NCI-H774 (cell line): Measurements from ENCODE around the gene R3HDM4.
A peak's percentile ranks its signal among the peaks of the same experiment; 100 is the strongest.
"Not testable (repeated sequence)": the region's sequence is repeated elsewhere in the genome, so short reads cannot be mapped to it uniquely, and the experiment has no call there.

Experiments
- DNase-seq: peaks from one replicate; lab custom pipeline; 2025; lab: John Stamatoyannopoulos, UW

Gene R3HDM4

DNA sequence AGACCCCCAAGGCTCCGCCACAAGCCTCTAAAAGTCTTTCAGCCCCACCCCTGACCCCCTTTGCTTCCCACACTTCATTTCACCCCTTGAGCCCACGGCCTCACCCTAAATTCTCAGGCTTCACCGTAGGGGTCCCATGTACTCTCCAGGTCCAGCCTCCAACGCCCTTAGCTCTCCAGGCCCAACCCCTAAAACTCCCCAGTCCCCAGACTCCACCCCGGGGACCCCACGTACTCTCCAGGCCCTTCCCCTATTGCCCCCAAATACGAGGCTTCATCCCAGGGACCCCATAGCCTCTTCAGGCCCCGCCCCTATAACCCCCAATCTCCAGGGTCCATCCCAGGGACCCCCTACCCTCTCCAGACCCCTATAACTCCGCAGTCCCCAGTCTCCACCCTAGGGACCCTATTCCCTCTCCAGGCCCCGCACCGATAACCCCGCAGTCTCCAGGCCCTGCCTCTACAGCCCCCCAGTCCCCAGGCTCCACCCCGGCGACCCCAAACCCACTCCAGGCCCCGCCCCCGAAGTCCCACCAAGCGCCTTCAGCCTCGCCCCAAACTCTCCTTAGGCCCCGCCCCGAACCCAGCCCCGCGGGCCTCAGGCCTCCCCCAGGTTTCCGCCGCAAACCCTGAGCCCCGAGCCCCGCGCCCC is 20.7 kb downstream of the R3HDM4 start:
- no peak for DNase-seq

DNA sequence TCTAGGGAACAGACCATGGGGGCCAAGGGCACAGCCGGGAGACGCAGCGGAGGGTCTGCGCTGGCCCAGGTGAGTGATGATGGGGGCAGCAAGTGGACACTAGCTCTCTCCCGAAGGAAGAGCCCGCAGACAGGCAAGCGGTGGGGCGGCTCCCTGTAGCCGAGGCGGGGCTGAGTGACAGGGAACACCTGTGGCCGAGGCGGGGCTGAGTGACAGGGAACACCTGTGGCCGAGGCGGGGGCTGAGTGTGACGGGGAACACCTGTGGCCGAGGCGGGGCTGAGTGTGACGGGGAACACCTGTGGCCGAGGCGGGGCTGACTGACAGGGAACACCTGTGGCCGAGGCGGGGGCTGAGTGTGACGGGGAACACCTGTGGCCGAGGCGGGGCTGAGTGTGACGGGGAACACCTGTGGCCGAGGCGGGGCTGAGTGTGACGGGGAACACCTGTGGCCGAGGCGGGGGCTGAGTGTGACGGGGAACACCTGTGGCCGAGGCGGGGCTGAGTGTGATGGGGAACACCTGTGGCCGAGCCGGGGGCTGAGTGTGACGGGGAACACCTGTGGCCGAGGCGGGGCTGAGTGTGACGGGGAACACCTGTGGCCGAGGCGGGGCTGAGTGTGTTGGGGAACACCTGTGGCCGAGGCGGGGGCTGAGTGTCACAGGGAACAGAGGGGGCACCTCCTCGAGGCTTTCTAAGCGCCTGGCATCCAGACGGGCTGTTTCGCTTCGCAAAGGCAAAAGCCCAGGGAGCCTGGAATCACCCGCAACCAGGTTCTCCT is 21.4 kb downstream of the R3HDM4 start:
- DNase-seq: not testable (repeated sequence)

DNA sequence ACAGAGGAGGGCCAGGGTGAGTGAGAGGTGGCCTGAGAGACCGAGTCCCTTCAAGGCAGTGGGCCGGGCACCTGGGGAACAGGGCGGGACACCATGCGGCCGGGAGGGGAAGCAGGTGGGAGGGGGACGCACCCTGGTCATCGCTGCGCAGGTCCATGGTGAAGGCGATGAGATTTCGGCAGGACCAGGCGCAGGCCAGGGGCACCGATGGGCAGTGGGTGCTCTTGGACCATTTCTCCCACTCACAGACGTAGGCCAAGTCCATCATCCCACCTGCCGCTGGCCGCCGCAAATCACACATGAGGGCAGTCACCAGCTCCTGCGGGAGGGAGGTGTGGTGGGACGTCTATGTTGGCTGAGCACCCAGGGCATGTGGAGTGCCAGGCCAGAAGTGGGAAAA is 22.2 kb downstream of the R3HDM4 start:
- no peak for DNase-seq

DNA sequence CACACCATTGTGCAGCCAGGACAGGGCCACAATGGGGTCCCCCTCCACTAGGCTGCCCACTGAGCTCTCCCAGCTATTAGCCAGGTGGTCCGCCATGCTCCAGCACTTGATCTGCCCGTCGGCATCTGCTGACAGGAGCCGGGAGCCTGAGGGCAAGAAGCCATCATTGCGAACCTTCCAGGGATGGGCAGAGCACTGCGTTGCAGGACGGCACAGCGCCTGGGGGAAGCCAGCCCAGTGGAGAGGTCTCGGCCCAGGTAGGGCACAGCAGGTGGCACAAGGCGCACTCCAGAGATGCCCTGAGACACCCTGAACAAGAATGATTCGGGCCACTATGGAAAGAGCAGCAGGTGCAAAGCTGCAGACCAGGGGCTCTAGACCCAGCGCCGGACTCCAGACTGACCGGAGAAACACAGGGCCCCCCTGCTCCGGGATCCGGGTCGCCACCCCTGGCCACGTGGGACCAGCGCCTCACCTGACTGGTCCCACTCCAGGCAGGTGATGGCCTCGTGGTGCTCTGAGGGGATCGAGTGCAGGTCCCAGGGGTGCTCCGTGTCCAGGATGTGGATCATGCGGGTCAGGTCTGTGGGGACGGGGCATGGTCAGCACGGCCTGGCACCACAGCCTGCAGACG is 23.2 kb downstream of the R3HDM4 start:
- no peak for DNase-seq

DNA sequence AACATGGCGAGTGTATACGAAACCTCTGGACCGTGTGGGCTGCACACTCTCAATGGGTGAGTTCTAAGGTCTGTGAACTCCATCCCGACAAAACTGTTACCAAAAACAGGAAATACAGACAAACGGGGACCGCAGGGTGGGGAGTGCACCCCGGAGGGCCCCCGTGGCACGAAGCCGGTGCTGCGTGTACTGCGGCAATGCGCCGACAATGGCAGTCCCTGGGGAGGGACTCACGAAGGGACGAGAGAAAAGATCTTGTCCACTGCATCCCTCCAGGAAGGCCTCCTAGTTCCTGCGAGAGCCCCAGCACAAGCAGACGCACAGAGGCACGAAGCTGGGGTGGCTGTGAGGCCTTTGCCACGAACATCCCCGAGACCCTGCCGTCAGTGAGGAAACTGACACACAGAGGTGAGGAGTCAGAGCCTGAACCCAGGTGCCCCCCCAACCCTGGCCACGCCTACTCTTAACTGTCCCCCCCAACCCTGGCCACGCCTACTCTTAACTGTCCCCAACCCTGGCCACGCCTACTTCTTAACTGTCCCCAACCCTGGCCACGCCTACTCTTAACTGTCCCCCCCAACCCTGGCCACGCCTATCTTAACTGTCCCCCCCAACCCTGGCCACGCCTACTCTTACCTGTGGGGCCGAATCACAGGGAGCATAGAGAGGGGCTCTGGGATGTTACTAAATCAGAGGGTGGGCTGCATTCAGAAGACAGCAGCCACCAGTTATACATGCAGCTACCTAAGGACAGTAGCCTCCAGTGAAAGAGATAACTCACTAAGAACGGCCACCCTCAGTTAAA is 24.2 kb downstream of the R3HDM4 start:
- no peak for DNase-seq

DNA sequence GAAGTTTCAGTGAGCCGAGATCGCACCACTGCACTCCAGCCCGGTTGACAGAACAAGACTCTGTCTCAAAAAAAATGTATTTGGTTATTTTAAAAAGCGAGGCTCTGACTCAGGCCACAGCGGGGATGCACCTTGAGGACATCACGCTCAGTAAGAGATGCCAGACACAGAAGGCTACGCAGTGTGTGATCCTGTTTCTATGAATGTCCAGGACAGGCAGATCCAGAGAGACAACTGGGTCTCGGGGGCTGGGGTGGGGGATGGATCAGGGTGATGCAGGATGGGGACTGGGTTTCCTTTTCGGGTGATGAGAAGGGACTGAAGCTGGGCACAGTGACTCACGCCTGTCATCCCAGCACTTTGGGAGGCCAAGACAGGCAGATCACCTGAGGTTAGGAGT is 25.4 kb downstream of the R3HDM4 start:
- DNase-seq: no peak

DNA sequence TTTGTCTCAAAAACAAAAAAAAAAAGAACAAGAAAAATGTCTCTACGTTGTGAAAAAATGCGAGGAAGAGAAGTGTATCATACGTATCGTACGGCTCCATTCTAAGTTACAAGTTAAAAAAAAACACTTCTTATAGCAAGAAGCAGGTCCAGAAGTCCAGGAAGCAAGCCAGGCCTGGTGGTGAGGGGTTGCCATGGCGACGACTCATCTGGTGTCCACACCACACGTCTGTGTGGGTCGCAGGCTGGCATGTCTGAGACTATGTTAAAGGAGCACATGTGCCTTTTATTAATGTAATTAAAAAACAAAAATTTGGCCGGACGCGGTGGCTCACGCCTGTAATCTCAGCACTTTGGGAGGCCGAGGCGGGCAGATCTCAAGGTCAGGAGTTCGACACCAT is 25.9 kb downstream of the R3HDM4 start:
- DNase-seq: no peak

DNA sequence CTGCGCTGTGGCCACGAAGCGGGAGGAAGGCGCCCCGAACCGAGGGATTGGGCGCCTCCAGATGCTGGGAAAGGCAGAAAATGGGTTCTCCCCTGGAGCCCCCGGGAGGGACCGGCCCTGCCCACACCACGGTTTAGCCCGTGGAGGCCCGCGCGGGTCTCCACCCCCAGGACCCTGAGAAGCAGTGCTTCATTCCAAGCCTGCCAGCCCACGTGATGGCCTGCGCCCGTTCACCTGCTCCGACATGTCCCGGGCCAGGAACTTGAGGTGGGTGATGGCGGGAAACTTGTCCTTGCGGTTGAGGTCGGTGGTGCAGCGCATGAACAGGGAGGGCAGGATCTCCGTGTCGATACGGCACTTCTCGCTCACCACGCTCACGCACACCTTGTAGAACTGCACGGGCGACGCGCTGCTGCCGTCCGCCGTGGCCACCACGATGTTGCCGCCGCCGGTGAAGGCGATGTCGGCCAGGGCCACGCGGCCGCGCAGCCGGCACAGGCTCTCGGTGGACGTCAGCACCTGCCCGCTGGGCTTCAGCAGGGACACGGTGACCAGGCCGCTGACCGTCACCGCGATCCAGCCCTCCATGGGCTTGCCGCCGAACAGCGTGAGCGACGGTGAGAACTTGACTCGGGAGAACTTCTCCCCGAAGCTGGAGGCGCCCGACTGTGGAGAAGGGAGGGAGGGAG is 27.3 kb downstream of the R3HDM4 start:
- no peak for DNase-seq

DNA sequence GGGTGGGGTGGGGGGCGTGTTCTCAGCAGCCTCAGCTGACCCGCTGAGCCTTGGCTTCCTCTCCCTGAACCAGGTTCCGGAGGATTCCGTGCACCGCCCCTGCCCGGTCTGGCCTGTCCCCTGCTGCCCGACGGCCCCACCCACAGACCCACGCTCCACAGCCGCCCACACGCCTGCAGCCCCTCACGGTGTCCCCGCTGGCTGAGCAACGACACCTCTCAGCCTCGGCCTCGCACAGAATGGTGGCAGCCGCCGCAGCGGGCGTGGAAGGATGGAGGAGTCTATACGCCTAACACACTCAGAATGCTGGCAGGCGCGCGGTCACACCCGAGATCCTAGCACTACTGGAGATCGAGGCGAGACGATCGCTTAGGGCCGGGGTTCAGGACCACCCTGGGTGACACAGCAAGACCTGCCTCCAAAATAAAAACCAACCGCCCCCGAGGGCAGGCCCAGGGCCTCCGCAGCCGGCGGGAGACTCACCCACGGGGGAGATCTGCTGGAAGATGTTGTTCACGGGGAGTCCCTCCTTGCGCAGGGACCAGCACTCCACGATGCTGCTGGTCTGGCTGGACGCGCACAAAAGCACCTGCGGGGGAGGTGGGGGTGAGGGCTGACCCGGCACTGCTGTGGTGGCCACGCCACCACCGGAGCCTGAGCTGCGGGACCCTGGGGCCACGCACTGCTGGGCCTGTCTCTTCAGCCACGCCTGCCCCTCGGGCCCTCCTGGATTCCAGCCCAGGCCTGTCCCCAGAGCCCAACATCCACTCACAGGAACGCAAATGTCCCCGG is 28.4 kb downstream of the R3HDM4 start:
- no peak for DNase-seq

DNA sequence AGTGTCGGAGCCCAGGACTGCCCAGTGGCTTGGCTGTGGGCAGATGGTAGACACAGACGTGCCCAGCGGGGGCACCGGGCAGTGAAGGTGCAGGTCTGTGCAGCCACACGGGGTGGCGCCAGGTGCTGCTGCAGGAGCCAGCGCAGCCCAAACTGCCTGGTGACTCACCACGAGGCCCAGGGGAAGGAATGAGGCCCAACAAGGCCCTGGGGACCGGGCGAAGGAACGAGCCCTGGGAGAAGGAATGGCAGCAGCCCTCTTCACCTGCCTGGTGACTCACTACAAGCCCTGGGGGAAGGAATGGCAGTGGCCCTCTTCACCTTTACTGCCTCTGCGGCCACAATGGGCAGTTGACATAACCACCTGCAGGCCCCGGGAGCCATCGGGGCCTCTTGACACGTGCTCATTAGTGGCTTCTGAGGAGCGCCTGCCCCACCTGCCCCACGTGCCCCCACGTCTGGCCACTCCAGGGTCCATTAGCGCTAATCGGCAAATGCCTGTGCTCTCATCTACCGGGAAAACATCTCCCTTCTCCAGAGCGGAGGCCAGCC is 29.3 kb downstream of the R3HDM4 start:
- peak; percentile 55 for DNase-seq

DNA sequence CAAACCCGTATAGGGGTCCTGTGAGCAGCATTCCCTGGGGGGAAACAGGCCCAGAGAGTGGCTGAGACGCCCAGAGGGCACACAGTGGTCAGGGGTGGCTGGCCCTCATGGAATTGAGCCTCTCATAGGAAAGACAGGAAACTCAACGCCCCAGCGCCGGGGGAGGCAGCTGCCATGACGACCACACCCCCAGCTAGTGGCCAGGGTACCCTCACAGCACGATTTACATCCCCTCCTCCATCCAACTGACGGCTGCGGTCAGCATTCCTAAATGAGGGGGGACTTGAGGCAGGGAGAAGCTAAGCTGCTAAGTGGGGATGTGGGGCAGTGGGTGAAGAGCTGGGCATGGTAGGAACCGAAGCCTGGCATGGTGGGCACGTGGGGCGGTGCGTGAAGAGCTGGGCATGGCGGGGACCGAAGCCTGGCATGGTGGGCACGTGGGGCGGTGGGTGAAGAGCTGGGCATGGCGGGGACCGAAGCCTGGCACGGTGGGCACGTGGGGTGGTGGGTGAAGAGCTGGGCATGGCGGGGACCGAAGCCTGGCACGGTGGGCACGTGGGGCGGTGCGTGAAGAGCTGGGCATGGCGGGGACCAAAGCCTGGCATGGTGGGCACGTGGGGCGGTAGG is 30.0 kb downstream of the R3HDM4 start:
- DNase-seq: no peak

DNA sequence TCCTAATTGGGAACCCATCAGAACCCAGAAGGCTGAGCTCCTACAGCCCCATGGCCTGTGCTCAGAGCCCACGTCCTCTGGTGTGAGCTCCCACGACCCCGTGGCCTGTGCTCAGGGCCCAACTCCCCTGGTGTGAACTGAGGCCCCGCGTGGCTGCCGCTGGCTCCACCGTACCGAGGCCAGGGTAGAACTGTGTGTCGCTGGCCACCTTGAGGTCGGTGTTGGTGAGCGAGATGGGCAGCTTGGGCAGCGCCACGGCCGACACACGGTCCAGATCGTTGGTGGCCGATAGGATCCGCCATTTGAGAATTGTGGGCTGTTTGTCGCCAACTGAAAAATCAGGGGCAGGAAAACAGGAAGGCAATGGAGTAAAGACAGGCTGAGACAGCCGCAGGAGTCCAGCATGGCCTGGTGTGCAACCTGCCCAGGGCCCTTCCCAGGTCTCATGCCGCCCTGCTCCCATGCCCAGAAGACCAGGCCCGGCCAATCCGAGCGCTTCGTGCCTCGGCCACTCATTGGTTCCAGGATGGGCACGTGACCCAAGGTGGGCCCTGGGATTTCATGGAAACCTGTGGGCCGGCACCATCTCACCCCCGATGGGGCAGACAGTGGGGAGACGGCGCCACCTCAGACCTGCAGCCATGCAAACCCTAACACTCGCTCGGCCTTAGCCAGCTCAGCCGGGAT is 31.5 kb downstream of the R3HDM4 start:
- DNase-seq: no peak

DNA sequence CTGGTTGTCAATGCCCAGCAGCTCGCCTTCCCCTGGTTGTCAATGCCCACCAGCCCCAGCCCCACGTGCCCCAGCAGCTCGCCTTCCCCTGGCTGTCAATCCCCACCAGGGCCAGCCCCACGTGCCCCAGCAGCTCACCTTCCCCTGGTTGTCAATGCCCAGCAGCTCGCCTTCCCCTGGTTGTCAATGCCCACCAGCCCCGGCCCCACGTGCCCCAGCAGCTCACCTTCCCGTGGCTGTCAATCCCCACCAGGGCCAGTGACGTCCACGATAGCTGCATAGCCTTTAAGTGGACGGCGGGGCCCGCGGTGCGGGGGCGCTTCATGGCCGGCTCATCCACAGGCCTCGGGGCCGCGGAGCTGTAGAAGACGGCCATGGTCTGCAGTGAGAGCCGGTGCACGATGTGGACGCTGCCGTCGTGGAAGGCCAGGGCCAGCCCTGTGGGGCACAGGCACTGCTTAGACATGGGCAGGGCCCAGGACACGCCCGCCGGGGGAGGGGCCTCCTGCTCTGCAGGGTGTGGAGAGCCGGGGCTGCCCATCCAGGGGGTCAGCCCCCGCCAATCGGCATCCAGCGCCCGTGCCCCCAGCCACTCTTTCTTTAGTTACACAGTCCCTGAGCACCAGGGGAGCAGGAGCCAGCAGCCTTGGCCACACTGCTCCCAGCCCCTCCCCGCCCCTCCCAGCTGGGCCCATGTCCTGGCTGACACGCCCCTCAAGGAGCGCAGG is 33.1 kb downstream of the R3HDM4 start:
- DNase-seq: no peak

DNA sequence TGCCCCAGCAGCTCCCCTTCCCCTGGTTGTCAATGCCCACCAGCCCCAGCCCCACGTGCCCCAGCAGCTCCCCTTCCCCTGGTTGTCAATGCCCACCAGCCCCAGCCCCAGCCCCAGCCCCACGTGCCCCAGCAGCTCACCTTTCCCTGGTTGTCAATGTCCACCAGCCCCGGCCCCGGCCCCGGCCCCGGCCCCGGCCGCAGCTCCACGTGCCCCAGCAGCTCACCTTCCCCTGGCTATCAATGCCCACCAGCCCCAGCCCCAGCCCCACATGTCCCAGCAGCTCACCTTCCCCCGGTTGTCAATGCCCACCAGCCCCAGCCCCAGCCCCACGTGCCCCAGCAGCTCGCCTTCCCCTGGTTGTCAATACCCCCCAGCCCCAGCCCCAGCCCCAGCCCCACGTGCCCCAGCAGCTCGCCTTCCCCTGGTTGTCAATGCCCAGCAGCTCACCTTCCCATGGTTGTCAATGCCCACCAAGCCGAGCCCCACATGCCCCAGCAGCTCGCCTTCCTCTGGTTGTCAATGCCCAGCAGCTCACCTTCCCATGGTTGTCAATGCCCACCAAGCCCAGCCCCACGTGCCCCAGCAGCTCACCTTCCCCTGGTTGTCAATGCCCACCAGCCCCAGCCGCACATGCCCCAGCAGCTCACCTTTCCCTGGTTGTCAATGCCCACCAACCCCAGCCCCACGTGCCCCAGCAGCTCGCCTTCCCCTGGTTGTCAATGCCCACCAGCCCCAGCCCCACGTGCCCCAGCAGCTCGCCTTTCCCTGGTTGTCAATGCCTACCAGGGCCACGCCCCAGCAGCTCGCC is 34.1 kb downstream of the R3HDM4 start:
- not testable (repeated sequence) for DNase-seq

DNA sequence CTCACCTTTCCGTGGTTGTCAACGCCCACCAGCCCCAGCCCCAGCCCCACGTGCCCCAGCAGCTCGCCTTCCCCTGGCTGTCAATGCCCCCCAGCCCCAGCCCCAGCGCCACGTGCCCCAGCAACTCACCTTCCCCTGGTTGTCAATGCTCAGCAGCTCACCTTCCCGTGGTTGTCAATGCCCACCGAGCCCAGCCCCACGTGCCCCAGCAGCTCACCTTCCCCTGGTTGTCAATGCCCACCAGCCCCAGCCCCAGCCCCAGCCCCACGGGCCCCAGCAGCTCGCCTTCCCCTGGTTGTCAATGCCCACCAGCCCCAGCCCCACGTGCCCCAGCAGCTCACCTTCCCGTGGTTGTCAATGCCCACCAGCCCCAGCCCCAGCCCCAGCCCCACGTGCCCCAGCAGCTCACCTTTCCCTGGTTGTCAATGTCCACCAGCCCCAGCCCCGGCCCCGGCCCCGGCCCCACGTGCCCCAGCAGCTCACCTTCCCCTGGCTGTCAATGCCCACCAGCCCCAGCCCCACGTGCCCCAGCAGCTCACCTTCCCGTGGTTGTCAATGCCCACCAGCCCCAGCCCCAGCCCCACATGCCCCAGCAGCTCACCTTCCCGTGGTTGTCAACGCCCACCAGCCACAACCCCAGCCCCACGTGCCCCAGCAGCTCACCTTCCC is 34.9 kb downstream of the R3HDM4 start:
- DNase-seq: not testable (repeated sequence)

DNA sequence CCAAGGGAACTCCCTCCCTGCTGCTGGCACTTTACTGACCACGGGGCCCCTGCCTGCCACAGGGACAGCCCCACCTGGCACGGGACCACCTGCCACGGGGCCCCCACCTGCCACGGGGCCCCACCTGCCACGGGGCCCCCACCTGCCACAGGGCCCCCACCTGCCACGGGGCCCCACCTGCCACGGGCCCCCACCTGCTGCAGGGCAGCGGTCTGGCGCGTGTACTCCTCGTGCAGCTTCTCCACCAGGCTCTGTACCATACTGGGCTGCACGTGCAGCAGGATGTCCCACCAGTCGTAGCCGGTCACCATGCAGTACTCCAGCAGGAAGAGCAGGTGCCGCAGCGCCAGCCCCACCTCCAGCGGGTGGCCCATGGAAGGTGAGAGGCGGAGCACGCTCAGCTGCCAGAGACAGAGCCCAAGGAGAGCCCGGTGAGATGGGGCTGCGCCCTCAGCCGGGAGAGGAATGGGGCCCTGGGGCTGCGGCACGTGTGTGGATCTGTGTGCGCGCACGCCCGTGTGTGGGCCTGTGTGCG is 36.2 kb downstream of the R3HDM4 start:
- DNase-seq: no peak

DNA sequence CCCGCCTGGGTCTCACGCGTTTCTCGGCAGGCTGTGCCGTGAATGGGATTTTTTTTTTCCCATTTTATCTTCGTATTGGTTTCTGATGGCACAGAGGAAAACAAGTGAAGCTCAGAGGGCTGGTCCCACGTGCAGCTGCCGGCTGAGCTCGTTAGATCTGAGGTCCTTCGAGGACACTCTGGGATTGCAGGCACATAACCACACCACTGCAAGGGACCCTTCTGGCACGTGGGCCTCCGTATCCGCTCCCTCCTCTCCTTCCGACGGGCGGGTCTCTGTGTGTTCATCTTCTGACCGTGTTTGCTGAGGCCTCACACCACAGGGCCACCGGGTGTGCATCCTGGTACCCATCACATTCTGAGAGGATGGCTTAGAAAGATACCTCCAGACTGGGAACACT is 36.9 kb downstream of the R3HDM4 start:
- DNase-seq: no peak
